ENCODE measurements around the gene ZEB2.

The ZEB2 gene

GRCh38 chr2:144481109-144481508 is 38.8 kb downstream of the ZEB2 start:
- CTCF ChIA-PET: interaction anchor here (2.0 kb wide), 1 partner anchor 11 kb away, joined by 7 read pairs; no protein-coding TSS in a partner anchor
- H3K9me3 ChIP-seq (ENCODE audit: control extremely low read depth in 1 of 5, control insufficient read depth in 4 of 5, insufficient read depth in 2 of 5, low read depth in 1 of 5, low read length in 4 of 5): no peaks in the 10 kb centered on the region

GRCh38 chr2:144480285-144480684 is 39.6 kb downstream of the ZEB2 start:
- WGBS (ENCODE audit: insufficient coverage): no CpG with 5 or more reads among the region's 1 CpG
- Histone ChIP-seq H3K4me1 (ENCODE audit: control extremely low read depth in 1 of 4, control insufficient read depth in 4 of 4, insufficient read depth in 4 of 4, low read length in 3 of 4) (peaks cover 0 to 24% (median 10%) of the 10 kb centered on the region in 4 experiments), H3K4me3 (ENCODE audit: control insufficient read depth in 1 of 7, extremely low read depth in 1 of 7, insufficient read depth in 4 of 7, low read depth in 2 of 7, low read length in 6 of 7) (no peak overlapping the region), H3K9me3 (ENCODE audit: control extremely low read depth in 1 of 5, control insufficient read depth in 4 of 5, insufficient read depth in 2 of 5, low read depth in 1 of 5, low read length in 4 of 5) (no peaks in the 10 kb centered on the region), H3K36me3 (ENCODE audit: control insufficient read depth in 4 of 4, insufficient read depth in 4 of 4, low read length in 3 of 4) (peaks cover 7 to 56% (median 31%) of the 10 kb centered on the region in 4 experiments), H3K27ac (ENCODE audit: insufficient read depth in 1 of 2, low read depth in 1 of 2, low read length in 2 of 2, poor library complexity in 1 of 2, severe bottlenecking in 2 of 2) (peak overlapping the region in 1 of 2 experiments; percentile 41), H3K27me3 (replicated peaks in 2 of 5; ENCODE audit: control insufficient read depth in 4 of 5, insufficient read depth in 5 of 5, low read length in 4 of 5) (no peaks in the 10 kb centered on the region)
- DNase-seq: no peak
- POLR2A ChIA-PET: interaction anchor here (0.6 kb wide), 1 partner anchor 42 kb away, joined by 3 read pairs; no protein-coding TSS in a partner anchor
- CTCF ChIA-PET: interaction anchor here (0.9 to 2.0 kb wide), 3 partner anchors 12 to 21 kb away, joined by 5 to 7 read pairs (median 5); no protein-coding TSS in a partner anchor

More at GRCh38 chr2:144481109-144481508, 38.8 kb downstream of the ZEB2 start:
- H3K36me3 ChIP-seq (ENCODE audit: control insufficient read depth in 4 of 4, insufficient read depth in 4 of 4, low read length in 3 of 4): peaks cover 6 to 59% (median 31%) of the 10 kb centered on the region in 4 experiments
- no peak overlapping the region for H3K4me3 ChIP-seq (ENCODE audit: control insufficient read depth in 1 of 7, extremely low read depth in 1 of 7, insufficient read depth in 4 of 7, low read depth in 2 of 7, low read length in 6 of 7)
- H3K4me1 ChIP-seq (ENCODE audit: control extremely low read depth in 1 of 4, control insufficient read depth in 4 of 4, insufficient read depth in 4 of 4, low read length in 3 of 4): peaks cover 0 to 23% (median 10%) of the 10 kb centered on the region in 4 experiments
- POLR2A ChIA-PET: no interaction called here
- 96% methylated on average over 4 of the region's 6 CpGs for WGBS (ENCODE audit: insufficient coverage)
- DNase-seq: no peak
- peak overlapping the region in 1 of 2 experiments; percentile 41 for H3K27ac ChIP-seq (ENCODE audit: insufficient read depth in 1 of 2, low read depth in 1 of 2, low read length in 2 of 2, poor library complexity in 1 of 2, severe bottlenecking in 2 of 2)
- H3K27me3 ChIP-seq (replicated peaks in 2 of 5; ENCODE audit: control insufficient read depth in 4 of 5, insufficient read depth in 5 of 5, low read length in 4 of 5): no peaks in the 10 kb centered on the region

GRCh38 chr2:144479659-144480058 is 40.3 kb downstream of the ZEB2 start:
- Histone ChIP-seq H3K4me3 (ENCODE audit: control insufficient read depth in 1 of 7, extremely low read depth in 1 of 7, insufficient read depth in 4 of 7, low read depth in 2 of 7, low read length in 6 of 7) (no peak overlapping the region), H3K27ac (ENCODE audit: insufficient read depth in 1 of 2, low read depth in 1 of 2, low read length in 2 of 2, poor library complexity in 1 of 2, severe bottlenecking in 2 of 2) (no peak overlapping the region), H3K9me3 (ENCODE audit: control extremely low read depth in 1 of 5, control insufficient read depth in 4 of 5, insufficient read depth in 2 of 5, low read depth in 1 of 5, low read length in 4 of 5) (no peaks in the 10 kb centered on the region), H3K27me3 (replicated peaks in 2 of 5; ENCODE audit: control insufficient read depth in 4 of 5, insufficient read depth in 5 of 5, low read length in 4 of 5) (no peaks in the 10 kb centered on the region), H3K4me1 (ENCODE audit: control extremely low read depth in 1 of 4, control insufficient read depth in 4 of 4, insufficient read depth in 4 of 4, low read length in 3 of 4) (peaks cover 0 to 22% (median 10%) of the 10 kb centered on the region in 4 experiments), H3K36me3 (ENCODE audit: control insufficient read depth in 4 of 4, insufficient read depth in 4 of 4, low read length in 3 of 4) (peaks cover 7 to 57% (median 31%) of the 10 kb centered on the region in 4 experiments)
- 91% methylated on average over 4 of the region's 8 CpGs for WGBS (ENCODE audit: insufficient coverage)
- DNase-seq: no peak
- CTCF ChIA-PET: interaction anchor here (1.1 to 2.0 kb wide), 2 partner anchors 11 to 12 kb away, joined by 5 to 7 read pairs; no protein-coding TSS in a partner anchor
- POLR2A ChIA-PET: no interaction called here

- Histone ChIP-seq H3K9me3 (ENCODE audit: control extremely low read depth in 1 of 5, control insufficient read depth in 4 of 5, insufficient read depth in 2 of 5, low read depth in 1 of 5, low read length in 4 of 5) (no peaks in the 10 kb centered on the region), H3K4me3 (ENCODE audit: control insufficient read depth in 1 of 7, extremely low read depth in 1 of 7, insufficient read depth in 4 of 7, low read depth in 2 of 7, low read length in 6 of 7) (no peak overlapping the region), H3K27ac (ENCODE audit: insufficient read depth in 1 of 2, low read depth in 1 of 2, low read length in 2 of 2, poor library complexity in 1 of 2, severe bottlenecking in 2 of 2) (peak overlapping the region in 1 of 2 experiments; percentile 36), H3K27me3 (replicated peaks in 2 of 5; ENCODE audit: control insufficient read depth in 4 of 5, insufficient read depth in 5 of 5, low read length in 4 of 5) (no peaks in the 10 kb centered on the region), H3K4me1 (ENCODE audit: control extremely low read depth in 1 of 4, control insufficient read depth in 4 of 4, insufficient read depth in 4 of 4, low read length in 3 of 4) (peaks cover 0 to 24% (median 7%) of the 10 kb centered on the region in 4 experiments), H3K36me3 (ENCODE audit: control insufficient read depth in 4 of 4, insufficient read depth in 4 of 4, low read length in 3 of 4) (peaks cover 7 to 55% (median 27%) of the 10 kb centered on the region in 4 experiments)
- DNase-seq: no peak
- 85% methylated on average over 4 of the region's 4 CpGs for WGBS (ENCODE audit: insufficient coverage)
- CTCF ChIA-PET: interaction anchor here (1.4 to 2.0 kb wide), 2 partner anchors 13 to 30 kb away, joined by 5 to 7 read pairs; no protein-coding TSS in a partner anchor
- POLR2A ChIA-PET: interaction anchor here (1.2 kb wide), 1 partner anchor 13 kb away, joined by 3 read pairs; no protein-coding TSS in a partner anchor
Measured at GRCh38 chr2:144479138-144479537, 40.8 kb downstream of the ZEB2 start.

- no peaks in the 10 kb centered on the region for H3K9me3 ChIP-seq (ENCODE audit: control extremely low read depth in 1 of 5, control insufficient read depth in 4 of 5, insufficient read depth in 2 of 5, low read depth in 1 of 5, low read length in 4 of 5)
- H3K36me3 ChIP-seq (ENCODE audit: control insufficient read depth in 4 of 4, insufficient read depth in 4 of 4, low read length in 3 of 4): peaks cover 11 to 61% (median 33%) of the 10 kb centered on the region in 4 experiments
- no peak overlapping the region for H3K4me3 ChIP-seq (ENCODE audit: control insufficient read depth in 1 of 7, extremely low read depth in 1 of 7, insufficient read depth in 4 of 7, low read depth in 2 of 7, low read length in 6 of 7)
- no peaks in the 10 kb centered on the region for H3K27me3 ChIP-seq (replicated peaks in 2 of 5; ENCODE audit: control insufficient read depth in 4 of 5, insufficient read depth in 5 of 5, low read length in 4 of 5)
- CTCF ChIA-PET: interaction anchor here (1.1 to 3.5 kb wide), 3 partner anchors 13 to 29 kb away, joined by 4 to 17 read pairs (median 5); no protein-coding TSS in a partner anchor
- POLR2A ChIA-PET: interaction anchor here (1.2 kb wide), 1 partner anchor 14 kb away, joined by 3 read pairs; no protein-coding TSS in a partner anchor
- H3K27ac ChIP-seq (ENCODE audit: insufficient read depth in 1 of 2, low read depth in 1 of 2, low read length in 2 of 2, poor library complexity in 1 of 2, severe bottlenecking in 2 of 2): no peak overlapping the region
- no peak for DNase-seq
- H3K4me1 ChIP-seq (ENCODE audit: control extremely low read depth in 1 of 4, control insufficient read depth in 4 of 4, insufficient read depth in 4 of 4, low read length in 3 of 4): peaks cover 0 to 36% (median 14%) of the 10 kb centered on the region in 4 experiments
- WGBS (ENCODE audit: insufficient coverage): 96% methylated on average over 4 of the region's 7 CpGs
Measured at GRCh38 chr2:144477957-144478311, 42.0 kb downstream of the ZEB2 start.

- H3K4me1 ChIP-seq (ENCODE audit: control extremely low read depth in 1 of 4, control insufficient read depth in 4 of 4, insufficient read depth in 4 of 4, low read length in 3 of 4): peaks cover 0 to 40% (median 13%) of the 10 kb centered on the region in 4 experiments
- ChIA-PET POLR2A (no interaction called here), CTCF (interaction anchor here (1.0 to 3.5 kb wide), 5 partner anchors 10 to 30 kb away, joined by 3 to 17 read pairs (median 4); no protein-coding TSS in a partner anchor)
- H3K4me3 ChIP-seq (ENCODE audit: control insufficient read depth in 1 of 7, extremely low read depth in 1 of 7, insufficient read depth in 4 of 7, low read depth in 2 of 7, low read length in 6 of 7): no peak overlapping the region
- DNase-seq: no peak
- no peaks in the 10 kb centered on the region for H3K9me3 ChIP-seq (ENCODE audit: control extremely low read depth in 1 of 5, control insufficient read depth in 4 of 5, insufficient read depth in 2 of 5, low read depth in 1 of 5, low read length in 4 of 5)
- 95% methylated on average over 4 of the region's 4 CpGs for WGBS (ENCODE audit: insufficient coverage)
- peaks cover 11 to 66% (median 37%) of the 10 kb centered on the region in 4 experiments for H3K36me3 ChIP-seq (ENCODE audit: control insufficient read depth in 4 of 4, insufficient read depth in 4 of 4, low read length in 3 of 4)
- H3K27ac ChIP-seq (ENCODE audit: insufficient read depth in 1 of 2, low read depth in 1 of 2, low read length in 2 of 2, poor library complexity in 1 of 2, severe bottlenecking in 2 of 2): no peak overlapping the region
- H3K27me3 ChIP-seq (replicated peaks in 2 of 5; ENCODE audit: control insufficient read depth in 4 of 5, insufficient read depth in 5 of 5, low read length in 4 of 5): no peaks in the 10 kb centered on the region
Measured at GRCh38 chr2:144477281-144477956, 42.5 kb downstream of the ZEB2 start.

GRCh38 chr2:144476682-144477081 is 43.2 kb downstream of the ZEB2 start:
- no peak overlapping the region for H3K4me3 ChIP-seq (ENCODE audit: control insufficient read depth in 1 of 7, extremely low read depth in 1 of 7, insufficient read depth in 4 of 7, low read depth in 2 of 7, low read length in 6 of 7)
- H3K36me3 ChIP-seq (ENCODE audit: control insufficient read depth in 4 of 4, insufficient read depth in 4 of 4, low read length in 3 of 4): peaks cover 11 to 66% (median 33%) of the 10 kb centered on the region in 4 experiments
- no peaks in the 10 kb centered on the region for H3K9me3 ChIP-seq (ENCODE audit: control extremely low read depth in 1 of 5, control insufficient read depth in 4 of 5, insufficient read depth in 2 of 5, low read depth in 1 of 5, low read length in 4 of 5)
- no CpG with 5 or more reads among the region's 1 CpG for WGBS (ENCODE audit: insufficient coverage)
- no peak for DNase-seq
- POLR2A ChIA-PET: no interaction called here
- no peaks in the 10 kb centered on the region for H3K27me3 ChIP-seq (replicated peaks in 2 of 5; ENCODE audit: control insufficient read depth in 4 of 5, insufficient read depth in 5 of 5, low read length in 4 of 5)
- H3K4me1 ChIP-seq (ENCODE audit: control extremely low read depth in 1 of 4, control insufficient read depth in 4 of 4, insufficient read depth in 4 of 4, low read length in 3 of 4): peaks cover 0 to 40% (median 13%) of the 10 kb centered on the region in 4 experiments
- no peak overlapping the region for H3K27ac ChIP-seq (ENCODE audit: insufficient read depth in 1 of 2, low read depth in 1 of 2, low read length in 2 of 2, poor library complexity in 1 of 2, severe bottlenecking in 2 of 2)
- CTCF ChIA-PET: interaction anchor here (1.0 to 3.5 kb wide), 5 partner anchors 9 to 29 kb away, joined by 3 to 17 read pairs (median 5); no protein-coding TSS in a partner anchor
